GM13977 (cell line): Measurements from ENCODE around the gene SLC6A7.

Experiments used
- DNase-seq: peaks from one replicate; pipeline ENCODE4 v3.0.0; 2012; ENCODE audit warnings: low spot score
- in situ Hi-C: fragments of 300-500 bp; cut with MboI; formaldehyde crosslinking; loops from one replicate; pipeline ENCODE4 v1.12.0; 2022; ENCODE audit warnings: low sequenced_read_pairs, low pct_unique_long_range_greater_than_20kb, mixed read lengths, inconsistent platforms; ENCODE audit not compliant: unreplicated experiment
- TF ChIP-seq, protein P1 (sequence below): IDR thresholded peaks from 2 replicates; pipeline ENCODE4 v1.5.1; 2012; ENCODE audit warnings: mild to moderate bottlenecking, control low read depth; ENCODE audit not compliant: insufficient read depth; ENCODE audit errors: extremely low read depth, missing control alignments

Gene SLC6A7

DNA sequence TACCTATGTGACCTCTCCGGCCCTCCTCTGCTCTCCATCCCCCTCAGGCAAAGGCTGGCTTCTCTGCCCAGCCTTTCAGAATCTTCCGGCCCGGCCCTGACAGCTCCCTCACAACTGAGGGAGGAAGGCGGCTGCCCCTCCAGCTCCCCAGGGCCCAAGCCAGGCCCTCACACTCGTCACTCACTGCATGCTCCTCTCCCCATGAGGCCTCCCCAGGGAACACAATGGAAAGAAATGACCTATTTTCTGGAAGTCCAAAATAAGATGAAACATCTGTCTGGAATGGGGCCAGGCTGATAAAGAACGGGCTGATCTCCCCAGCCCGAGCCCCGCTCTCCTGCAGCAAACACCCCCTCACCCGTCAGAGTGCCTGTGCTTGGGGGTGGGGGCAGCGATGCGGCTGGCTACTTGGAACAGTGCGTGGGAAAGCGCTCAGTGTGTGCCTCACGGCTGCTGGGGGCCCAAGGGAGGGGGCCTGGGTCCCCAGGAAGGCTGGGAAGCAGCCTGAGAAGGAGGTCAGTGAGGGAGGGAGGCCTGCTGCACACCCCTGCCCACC, 45.5 kb upstream of the SLC6A7 start:
- TF ChIP-seq, protein P1, sequence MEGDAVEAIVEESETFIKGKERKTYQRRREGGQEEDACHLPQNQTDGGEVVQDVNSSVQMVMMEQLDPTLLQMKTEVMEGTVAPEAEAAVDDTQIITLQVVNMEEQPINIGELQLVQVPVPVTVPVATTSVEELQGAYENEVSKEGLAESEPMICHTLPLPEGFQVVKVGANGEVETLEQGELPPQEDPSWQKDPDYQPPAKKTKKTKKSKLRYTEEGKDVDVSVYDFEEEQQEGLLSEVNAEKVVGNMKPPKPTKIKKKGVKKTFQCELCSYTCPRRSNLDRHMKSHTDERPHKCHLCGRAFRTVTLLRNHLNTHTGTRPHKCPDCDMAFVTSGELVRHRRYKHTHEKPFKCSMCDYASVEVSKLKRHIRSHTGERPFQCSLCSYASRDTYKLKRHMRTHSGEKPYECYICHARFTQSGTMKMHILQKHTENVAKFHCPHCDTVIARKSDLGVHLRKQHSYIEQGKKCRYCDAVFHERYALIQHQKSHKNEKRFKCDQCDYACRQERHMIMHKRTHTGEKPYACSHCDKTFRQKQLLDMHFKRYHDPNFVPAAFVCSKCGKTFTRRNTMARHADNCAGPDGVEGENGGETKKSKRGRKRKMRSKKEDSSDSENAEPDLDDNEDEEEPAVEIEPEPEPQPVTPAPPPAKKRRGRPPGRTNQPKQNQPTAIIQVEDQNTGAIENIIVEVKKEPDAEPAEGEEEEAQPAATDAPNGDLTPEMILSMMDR: no peak
- no peak for DNase-seq
- in situ Hi-C loops: no loop called here

DNA sequence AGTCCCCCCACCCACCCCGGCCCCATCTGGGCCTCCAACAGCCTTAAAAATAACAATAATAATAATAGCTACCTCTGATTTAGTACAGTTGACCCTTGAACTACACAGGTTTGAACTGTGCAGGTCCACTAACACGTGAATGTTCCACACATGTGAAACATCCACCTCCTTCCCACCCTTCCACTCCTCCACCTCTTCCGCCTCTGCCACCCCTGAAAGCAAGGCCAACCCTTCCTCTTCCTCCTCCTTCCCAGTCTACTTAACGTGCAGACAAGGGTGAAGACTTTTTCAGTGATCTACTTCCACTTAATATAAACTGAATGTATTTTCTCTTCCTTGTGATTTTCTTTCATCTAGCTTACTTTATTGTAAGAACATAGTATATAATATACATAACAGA, 45.0 kb upstream of the SLC6A7 start:
- in situ Hi-C loops: no loop called here
- no peak for DNase-seq
- TF ChIP-seq, protein P1: no peak

GRCh38 chr5:150146235-150146634, 43.6 kb upstream of the SLC6A7 start:
- TF ChIP-seq, protein P1: no peak
- in situ Hi-C loops: no loop called here
- no peak for DNase-seq

DNA sequence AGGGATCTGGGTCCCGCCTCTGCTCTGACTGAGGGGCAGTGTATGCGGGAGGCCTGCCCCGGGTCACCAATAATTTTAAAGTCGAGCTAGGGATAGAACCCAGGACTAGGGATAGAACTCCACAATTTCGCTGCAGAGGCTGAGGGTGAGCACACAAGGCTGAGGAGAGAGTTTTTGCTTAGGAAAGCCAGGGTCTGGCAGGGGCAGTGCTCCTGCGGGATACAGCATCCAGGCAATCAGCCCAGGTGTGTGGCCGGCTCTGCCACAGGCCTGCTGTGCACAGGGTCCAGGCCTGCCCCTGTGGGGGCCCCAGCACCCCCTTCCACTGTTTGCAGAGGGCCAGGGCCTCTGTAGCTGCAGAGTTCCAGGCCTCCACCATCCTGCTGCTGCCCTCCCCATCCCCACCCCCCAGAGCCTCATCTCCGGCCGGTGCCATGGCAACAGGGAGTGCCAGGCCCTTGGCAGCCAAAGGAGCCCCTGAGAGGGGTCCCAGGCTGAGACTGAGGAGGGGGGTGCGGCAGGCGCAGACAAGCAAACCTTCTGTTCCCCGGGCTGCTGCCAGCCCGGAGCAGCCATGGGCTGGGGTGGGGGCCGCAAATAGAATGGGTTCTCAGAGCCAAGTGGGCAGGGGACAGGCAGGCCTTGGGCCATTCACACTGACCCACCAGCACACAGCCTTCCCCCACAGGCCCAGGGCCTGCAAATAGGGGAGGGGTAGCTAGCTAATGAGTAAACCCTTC, 42.8 kb upstream of the SLC6A7 start:
- TF ChIP-seq, protein P1: no peak
- in situ Hi-C loops: no loop called here
- DNase-seq: no peak

GRCh38 chr5:150147670-150148069, 42.2 kb upstream of the SLC6A7 start:
- DNase-seq: no peak
- in situ Hi-C loops: no loop called here
- TF ChIP-seq, protein P1: no peak

- in situ Hi-C loops: no loop called here
- TF ChIP-seq, protein P1: no peak
- DNase-seq: no peak
Measured at GRCh38 chr5:150148117-150148927, 41.5 kb upstream of the SLC6A7 start.
